HL-60/S4 treated with phorbol 12-myristate 13-acetate at 8.2 ng/mL for 4 days and 3 days (cell line): ENCODE data around the gene LGR6.
"Not testable (repeated sequence)": the region's sequence is repeated elsewhere in the genome, so short reads cannot be mapped to it uniquely, and the experiment has no call there.

Experiments
- in situ Hi-C: fragments of 300-500 bp; cut with MboI; formaldehyde crosslinking; loops from 2 replicates; pipeline ENCODE4 v1.15.0; 2022; ENCODE audit warnings: low sequenced_read_pairs

Gene LGR6

DNA sequence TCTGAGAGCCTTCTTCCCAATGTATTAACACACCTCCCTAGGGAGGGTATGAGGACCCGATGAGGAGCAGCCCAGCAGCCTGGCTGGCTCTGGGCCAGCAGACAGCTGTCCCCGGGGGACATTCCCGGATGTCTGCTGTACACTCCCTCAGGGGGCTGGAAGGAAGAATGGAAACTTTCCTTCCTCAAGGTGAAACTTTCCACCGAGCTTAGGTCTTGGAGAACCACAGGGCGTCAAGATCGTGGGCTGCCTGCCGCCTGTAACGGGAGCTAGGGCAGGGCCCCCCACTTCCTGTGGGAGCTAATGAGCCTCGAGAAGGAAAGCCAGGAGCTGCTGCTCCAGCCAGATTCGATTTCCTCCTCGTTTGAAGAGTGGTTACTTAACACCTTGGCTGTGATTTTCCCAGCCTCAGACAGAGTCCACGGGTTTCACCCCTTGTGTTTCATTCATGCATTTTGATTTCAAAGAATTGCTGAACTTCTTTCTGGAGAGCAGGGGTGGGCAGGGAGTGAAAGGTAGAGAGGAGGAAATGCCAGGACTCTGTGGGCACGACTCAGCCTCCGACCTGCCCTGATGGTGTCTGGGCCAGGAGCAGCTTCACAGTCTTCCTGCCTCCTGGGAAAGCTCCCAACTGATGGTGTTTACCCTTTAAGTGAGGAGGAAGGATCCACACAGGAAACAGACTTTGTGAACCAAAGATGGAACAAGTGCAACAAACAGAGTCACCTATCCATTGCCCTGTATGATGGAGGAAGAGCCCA, 118.5 kb downstream of the LGR6 start:
- in situ Hi-C loops, result no loop called here

DNA sequence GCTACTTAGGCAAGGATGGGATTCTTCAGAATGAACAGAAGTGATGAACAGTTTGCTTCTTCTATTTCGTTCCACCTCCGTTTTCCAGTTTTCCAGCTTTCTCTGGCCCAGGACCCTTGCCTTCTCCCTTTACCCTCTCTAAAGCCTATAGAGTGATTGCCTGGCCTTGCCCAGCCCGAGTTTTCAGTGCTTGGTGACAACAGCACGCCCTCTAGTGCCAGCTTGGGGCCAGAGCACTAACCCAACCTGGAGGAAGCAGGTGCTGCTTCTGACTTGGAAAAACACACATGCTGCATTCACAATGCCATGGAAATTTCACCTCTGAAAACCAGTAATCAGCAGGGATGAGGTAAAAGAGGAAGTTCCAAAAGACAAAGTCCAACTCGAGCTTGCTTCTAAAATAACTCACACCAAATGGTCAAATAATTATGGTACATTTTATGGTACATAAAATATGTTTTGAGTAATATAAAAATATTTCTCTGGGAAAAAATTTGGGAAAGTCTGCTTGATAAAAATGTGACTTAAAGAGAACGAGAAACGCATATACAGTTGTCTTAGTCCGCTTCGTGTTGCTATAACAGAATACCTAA, 122.1 kb downstream of the LGR6 start:
- in situ Hi-C loops, result no loop called here

DNA sequence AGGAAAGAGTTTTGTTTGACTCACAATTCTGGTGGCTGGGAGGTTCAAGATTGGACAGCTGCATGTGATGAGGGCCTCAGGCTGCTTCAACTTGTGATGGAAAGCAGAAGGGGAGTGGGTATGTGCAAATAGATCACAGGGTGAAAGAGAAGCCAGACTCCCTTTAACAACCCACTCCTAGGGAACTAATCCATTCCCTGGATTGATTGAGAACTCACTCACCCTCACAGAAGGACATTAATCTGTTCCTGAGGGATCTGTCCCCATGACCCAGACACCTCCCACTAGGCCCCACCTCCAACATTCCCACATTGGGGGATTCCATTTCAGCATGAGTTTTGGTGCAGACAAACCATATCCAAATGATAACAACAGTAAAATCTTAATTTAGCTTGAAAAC, 122.6 kb downstream of the LGR6 start:
- in situ Hi-C loops, result no loop called here

DNA sequence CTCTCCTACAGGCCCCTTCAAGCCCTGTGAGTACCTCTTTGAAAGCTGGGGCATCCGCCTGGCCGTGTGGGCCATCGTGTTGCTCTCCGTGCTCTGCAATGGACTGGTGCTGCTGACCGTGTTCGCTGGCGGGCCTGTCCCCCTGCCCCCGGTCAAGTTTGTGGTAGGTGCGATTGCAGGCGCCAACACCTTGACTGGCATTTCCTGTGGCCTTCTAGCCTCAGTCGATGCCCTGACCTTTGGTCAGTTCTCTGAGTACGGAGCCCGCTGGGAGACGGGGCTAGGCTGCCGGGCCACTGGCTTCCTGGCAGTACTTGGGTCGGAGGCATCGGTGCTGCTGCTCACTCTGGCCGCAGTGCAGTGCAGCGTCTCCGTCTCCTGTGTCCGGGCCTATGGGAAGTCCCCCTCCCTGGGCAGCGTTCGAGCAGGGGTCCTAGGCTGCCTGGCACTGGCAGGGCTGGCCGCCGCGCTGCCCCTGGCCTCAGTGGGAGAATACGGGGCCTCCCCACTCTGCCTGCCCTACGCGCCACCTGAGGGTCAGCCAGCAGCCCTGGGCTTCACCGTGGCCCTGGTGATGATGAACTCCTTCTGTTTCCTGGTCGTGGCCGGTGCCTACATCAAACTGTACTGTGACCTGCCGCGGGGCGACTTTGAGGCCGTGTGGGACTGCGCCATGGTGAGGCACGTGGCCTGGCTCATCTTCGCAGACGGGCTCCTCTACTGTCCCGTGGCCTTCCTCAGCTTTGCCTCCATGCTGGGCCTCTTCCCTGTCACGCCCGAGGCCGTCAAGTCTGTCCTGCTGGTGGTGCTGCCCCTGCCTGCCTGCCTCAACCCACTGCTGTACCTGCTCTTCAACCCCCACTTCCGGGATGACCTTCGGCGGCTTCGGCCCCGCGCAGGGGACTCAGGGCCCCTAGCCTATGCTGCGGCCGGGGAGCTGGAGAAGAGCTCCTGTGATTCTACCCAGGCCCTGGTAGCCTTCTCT, 124.6 kb downstream of the LGR6 start:
- in situ Hi-C loops, result no loop called here

DNA sequence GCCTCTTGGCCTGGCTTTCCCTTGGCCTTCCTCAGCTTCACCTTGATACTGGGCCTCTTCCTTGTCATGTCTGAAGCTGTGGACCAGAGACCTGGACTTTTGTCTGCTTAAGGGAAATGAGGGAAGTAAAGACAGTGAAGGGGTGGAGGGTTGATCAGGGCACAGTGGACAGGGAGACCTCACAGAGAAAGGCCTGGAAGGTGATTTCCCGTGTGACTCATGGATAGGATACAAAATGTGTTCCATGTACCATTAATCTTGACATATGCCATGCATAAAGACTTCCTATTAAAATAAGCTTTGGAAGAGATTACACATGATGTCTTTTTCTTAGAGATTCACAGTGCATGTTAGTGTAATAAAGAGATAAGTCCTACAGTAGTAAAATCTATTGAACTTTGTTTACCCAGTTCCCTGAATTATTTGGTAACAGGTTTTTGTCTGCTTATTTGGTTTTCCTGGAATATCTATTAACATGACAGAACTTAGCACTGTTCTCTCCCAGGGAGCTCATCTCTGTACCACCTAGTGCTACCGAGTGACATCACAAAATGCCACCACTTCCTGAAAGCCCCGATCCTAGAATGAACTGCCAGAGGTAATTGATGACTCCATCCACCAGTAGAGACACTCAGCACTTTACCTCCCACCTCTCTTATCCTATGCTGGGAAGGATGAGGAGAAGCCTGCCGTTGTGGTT, 125.9 kb downstream of the LGR6 start:
- in situ Hi-C loops, result no loop called here

DNA sequence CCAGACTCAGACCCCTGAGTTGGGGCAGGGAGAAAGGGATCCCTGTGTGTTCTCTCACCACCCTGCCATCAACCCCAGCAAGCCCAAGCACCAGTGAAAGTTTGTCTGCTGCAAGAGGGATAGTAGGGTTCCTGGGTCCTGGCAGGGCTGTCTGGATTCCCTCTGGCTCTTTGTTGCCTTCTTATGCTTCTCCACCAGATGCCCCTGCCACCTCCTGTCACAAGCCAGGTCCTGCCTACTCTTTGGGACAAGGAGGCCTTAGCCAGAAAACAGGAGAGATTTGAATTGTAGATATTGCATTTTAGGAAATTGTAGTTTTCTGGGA, 126.4 kb downstream of the LGR6 start:
- in situ Hi-C loops, result no loop called here

DNA sequence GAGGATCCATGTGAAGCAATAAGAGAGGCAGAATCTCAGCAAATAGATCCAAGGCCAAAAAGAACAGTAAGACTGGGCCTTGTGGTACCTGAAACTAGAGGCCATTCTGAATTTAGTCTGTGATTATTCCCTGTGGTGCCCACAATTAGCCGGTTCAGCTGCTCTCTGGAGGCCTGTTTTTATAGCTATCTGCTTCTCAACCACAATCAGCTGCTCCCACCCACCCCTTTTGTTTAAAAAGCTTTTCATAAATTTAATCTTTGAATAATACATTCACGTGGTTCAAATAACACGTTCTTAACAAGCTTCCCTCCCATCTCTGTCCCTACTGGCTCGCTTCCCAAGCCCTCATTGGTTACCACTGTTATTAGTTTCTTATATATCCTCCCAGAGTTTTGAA, 130.1 kb downstream of the LGR6 start:
- in situ Hi-C loops, result no loop called here

DNA sequence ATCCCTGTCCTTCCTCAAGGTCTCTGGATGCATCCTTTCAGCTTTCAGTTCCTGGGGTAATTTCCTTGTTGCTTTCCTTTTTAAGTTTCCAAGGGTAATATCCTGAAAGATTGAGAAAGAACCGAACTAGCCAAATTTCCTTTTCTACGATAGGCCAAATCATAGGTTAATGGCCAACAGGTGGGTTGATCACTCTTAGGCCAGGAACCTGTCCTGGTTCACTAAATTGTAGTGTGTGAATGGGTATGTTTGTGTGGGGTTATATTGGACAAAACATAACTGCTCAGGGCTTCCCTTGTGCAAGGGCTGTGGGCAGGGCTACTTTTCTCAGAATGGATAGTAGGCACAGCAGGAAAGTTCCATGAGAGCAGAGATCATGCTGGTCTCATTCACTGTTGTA, 131.0 kb downstream of the LGR6 start:
- in situ Hi-C loops, result no loop called here

DNA sequence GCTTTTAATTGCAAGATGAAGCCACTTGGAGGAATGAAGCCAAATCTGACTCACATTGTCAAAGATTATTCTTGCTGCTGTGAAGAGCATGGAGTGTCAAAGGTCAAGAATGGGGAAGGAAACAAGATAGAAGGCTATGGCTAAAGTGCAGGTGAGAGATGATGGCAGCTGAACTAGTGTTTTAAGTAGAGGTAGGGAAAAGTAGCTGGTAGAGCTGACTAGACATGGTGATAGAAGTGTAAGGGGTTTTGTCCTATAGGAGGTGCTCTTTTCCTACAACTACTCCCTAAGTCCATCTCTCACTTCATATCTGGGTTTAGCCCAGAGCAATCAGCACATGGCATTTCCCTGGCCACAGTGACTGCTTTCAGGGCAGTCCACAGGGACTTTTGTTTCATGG, 136.3 kb downstream of the LGR6 start:
- in situ Hi-C loops, result no loop called here

DNA sequence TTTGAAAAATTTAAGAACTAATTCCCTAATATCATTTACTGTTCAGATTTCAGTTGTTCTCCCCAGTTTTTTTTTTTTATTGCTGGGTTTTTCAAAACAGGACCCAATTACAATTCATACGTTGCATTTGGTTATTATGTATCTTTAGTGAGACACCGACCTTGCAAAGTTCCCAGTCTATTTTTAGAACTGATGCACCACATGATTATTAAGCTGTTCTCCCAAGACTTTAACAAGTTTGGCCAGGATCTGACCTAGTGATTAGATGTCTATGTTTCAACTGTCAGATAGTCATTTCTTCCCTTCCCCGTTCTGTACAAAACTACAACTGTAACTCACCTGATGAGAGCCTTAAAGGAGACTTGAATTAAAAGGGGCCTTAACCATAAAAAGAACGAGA, 140.3 kb downstream of the LGR6 start:
- in situ Hi-C loops, result no loop called here

DNA sequence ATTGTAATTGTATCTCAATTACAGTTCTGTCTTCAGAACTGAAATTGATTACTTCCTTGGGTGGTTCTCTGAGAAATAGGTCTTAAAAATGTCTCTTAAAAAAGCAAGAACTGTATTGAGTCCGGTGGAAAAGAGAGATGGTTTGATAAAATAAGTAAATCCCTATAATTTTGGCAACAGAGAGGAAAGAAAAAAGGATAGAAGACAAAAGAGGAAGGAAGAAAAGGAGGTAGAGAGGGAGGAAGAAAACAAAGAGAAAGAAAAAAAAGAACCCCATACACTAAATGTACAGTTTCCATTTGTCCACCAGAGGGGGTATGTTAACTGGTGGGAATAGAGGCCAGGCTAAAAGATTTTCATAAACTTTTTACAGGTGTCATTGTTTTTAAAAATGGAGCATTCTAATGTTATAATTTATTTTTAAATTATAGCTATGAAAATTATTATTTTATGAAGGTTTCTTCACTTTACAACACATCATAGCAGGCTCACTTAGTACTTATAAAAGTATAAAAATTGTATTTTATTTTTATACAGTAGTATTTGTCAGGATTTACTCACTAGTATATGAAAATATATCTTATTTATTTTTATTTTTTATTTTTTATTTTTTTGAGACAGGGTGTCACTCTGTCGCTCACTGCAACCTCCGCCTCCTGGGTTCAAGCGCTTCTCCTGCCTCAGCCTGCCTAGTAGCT, 150.2 kb downstream of the LGR6 start:
- in situ Hi-C loops, result no loop called here

DNA sequence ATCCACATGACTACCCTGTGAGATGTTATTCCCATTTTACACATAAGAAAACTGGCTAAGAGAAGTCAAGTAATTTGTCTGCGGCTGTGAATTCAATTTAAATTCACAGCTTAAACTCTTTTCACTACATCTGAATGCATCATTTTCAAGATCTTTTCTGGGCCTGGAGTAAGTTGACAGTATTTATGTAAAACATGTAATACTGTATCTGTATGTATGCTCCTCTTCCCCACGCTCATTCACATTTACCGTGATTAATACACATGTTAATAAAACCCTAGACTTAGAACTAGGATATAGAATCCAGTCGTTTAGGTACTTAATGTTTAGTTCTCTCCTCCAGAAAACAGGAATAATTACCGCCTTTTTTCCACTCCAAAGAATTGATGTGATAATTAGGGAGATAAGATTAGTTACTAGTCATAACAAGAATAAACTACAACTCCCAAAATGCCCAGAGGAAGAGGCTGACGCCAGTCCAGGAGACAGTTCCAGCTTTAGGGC, 154.5 kb downstream of the LGR6 start:
- in situ Hi-C loops, result no loop called here

DNA sequence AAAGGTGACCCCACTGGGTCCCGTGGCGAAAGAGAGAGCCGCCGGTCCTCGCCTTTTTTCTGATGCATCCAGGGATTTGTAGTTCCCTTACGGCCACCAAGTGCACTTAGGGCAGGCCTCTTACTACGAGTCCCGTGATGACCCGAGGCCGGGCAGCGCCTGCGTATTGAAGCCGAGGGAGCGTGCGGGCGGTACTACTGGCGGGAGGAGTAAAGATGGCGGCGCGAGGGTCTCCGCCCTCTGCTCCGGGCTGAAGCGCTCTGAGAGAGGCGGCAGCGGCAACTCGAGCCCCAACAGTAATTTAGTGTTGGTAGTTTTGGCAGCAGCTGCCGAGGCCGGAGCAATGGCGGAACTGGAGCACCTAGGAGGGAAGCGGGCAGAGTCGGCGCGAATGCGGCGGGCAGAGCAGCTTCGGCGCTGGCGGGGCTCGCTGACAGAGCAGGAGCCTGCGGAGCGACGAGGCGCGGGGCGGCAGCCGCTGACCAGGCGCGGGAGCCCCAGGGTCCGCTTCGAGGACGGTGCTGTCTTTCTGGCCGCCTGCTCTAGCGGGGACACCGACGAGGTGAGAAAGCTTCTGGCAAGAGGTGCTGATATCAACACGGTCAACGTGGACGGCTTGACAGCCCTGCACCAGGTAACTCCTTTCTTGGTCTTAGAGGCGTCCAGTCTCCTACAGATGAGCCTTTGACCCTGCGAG, 155.1 kb downstream of the LGR6 start, which contains the start of gene PPP1R12B:
Gene PPP1R12B, plus strand, starts transcription at position 191 of the 697 bp plus-strand sequence. Its CDS starts 153 bp downstream, at position 344.
- in situ Hi-C loops, result no loop called here

DNA sequence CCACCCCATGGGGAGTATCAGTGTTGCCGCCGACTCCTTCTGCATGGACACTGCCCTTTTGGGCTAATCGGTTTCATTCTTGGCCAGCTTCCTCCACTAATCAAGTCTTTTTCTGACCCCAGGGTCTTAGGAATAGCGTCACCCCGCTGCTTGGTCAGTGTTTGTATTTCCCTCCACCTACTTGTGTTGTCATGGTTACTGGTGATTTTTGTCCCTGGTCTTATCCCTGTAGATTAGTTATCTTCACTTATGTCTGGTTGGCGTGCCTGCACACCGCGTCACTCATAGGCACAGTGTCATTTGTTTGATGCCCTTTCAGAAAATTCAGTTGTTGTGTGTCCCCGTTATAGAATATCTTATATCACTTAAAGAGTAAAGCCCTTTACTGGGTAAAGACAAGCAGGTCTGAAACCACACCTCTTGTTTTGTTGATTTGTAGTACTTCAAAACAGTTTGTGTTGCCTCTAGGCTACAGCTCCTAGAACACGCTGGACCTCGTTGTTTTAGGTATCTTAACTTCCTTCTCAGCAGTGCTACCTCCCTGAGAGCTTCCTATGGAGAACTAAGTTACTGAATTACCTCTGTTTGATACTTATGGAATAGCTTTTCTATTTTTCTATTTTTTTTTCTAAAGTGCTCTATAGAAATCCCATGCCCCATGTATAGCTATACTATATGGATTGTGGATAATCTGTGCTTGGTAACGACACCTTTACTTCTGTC, 155.8 kb downstream of the LGR6 start:
- in situ Hi-C loops, result no loop called here

DNA sequence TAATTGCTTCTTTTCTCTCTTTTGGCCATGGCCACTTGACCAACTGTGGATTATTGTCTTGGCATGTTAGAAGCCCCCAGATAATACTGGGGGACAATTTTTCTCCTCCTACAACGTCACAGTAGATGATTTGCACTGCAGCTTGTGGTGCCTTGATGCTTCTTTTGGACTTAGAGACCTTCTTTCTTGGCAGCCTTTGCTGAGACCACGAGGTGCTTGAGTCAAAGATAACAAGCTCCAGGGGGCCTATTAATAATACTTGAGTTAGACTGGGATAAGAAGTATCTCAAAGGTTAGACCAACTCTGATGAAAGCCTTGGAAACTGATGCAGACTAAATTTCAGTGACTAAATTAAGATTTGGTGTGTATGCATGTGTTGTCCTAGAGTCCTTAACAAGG, 158.1 kb downstream of the LGR6 start:
- in situ Hi-C loops, result no loop called here

DNA sequence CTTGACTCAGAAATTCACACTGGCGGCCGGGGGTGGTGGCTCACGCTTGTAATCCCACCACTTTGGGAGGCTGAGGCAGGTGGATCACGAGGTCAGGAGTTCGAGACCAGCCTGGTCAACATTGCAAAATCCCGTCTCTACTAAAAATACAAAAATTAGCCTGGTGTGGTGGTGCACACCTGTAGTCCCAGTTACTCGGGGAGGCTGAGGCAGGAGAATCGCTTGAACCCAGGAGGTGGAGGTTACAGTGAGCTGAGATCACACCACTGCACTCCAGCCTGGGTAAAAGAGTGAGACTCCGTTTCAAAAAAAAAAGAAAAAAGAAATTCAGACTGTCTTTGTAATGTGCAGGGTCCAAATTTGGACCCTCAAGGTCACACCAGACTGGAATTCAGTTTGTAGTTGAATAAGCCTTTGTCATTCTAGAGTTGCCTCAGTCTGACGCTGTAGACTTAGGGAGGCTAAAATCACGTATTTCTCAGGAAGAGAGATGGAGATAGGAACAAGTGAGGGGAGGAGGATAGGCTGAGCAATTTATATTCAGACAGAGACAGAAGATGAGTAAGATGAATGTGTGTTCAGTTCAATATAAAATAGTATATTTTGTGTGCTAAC, 159.1 kb downstream of the LGR6 start:
- in situ Hi-C loops, result not testable (repeated sequence)

DNA sequence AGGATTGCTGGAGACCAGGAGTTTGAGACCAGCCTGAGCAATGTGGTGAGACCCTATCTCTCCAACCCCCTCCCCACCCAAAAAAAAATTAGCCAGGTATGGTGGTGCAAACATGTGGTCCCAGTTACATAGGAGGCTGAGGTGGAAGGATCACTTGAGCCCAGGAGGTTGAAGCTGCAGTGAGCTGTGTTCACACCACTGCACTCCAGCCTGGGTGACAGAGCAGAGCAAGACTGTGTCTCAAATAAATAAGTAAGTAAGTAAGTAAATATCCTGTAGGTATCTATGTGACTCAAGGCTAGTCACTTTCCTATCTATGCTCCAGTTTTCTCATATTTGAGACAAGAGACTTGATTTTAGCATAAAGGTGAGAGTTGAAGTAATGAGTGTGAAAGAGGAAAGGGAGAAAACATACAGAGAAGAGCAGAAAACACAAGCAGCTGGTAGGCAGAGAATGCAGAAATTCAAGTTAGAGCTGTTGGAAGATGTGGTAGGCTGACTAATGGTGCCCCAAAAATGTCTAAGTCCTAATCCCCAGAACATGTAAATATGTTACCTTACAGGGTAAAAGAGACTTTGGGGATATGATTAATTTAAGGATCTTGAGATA, 162.4 kb downstream of the LGR6 start:
- in situ Hi-C loops, result no loop called here

DNA sequence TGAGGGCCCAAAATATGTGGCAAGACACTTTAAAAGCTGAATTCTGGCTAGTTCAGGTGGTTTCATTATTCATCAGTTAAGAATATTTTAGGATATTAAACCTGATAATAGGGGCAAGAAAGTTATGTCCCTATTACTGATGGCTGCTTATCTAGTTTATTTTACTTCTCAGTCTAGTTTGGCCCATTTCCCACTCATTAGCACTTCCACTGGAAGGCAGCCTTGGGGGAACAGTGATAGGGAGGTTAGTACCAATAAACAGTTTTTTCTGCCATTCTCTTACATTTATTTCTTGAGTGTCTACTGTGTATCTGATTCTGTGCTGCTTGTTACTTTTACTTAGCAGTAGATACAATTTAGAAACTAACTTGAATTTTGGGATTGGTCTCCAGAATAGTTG, 163.9 kb downstream of the LGR6 start:
- in situ Hi-C loops, result no loop called here
